HEK293T (cell line): Measurements from ENCODE around the gene TADA1.

Experiments used
- ARNT ChIP-seq: fragments of 450-650 bp; IDR thresholded peaks from 2 replicates; pipeline ENCODE4 v1.6.1; 2017; ENCODE audit warnings: mild to moderate bottlenecking
- BHLHE40 ChIP-seq: fragments of 450-650 bp; IDR thresholded peaks from 2 replicates; pipeline ENCODE4 v1.6.1; 2016; ENCODE audit warnings: mild to moderate bottlenecking, moderate library complexity, borderline replicate concordance
- FOXA1 ChIP-seq: fragments of 450-650 bp; IDR thresholded peaks from 2 replicates; pipeline ENCODE4 v1.6.1; 2016; ENCODE audit warnings: mild to moderate bottlenecking
- FOXK2 ChIP-seq: fragments of 450-650 bp; IDR thresholded peaks from 2 replicates; pipeline ENCODE4 v1.6.1; 2016; ENCODE audit warnings: mild to moderate bottlenecking
- FOXM1 ChIP-seq: fragments of 450-650 bp; IDR thresholded peaks from 2 replicates; pipeline ENCODE4 v1.6.1; 2017; ENCODE audit warnings: mild to moderate bottlenecking, borderline replicate concordance
- L3MBTL2 ChIP-seq: fragments of 450-650 bp; conservative IDR thresholded peaks from 2 replicates; pipeline ENCODE4 v1.6.1; 2016; ENCODE audit warnings: mild to moderate bottlenecking
- LEF1 ChIP-seq: fragments of 450-650 bp; IDR thresholded peaks from 2 replicates; pipeline ENCODE4 v1.6.1; 2017; ENCODE audit warnings: mild to moderate bottlenecking, borderline replicate concordance
- SP1 ChIP-seq: fragments of 450-650 bp; IDR thresholded peaks from 2 replicates; pipeline ENCODE4 v1.6.1; 2017
- SUZ12 ChIP-seq: fragments of 450-650 bp; IDR thresholded peaks from 2 replicates; pipeline ENCODE4 v1.6.1; 2016; ENCODE audit warnings: mild to moderate bottlenecking
- ZNF384 ChIP-seq: fragments of 450-650 bp; IDR thresholded peaks from 2 replicates; pipeline ENCODE4 v1.6.1; 2016

DNA sequence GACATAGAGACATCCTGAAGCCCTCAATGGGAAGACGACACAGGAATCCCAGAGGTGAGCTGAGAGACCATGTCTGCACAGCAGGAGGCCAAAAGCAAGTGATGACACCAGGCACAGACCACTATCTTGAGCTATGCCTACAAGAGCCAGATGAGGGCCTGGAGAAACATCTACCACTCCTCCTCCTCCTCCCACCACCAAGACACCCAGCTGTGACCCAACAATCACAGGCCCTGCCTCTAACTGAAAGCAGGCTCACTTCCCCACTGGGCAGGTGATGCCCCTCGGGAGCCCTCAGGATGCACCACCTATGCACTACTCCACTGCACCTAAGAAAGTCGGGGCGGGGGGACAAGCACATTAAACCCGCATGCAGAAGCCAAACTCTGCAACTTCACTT is 16.5 kb downstream of the TADA1 start:
- no peak for TF ChIP-seq ZNF384
- TF ChIP-seq SUZ12, result no peak
- TF ChIP-seq FOXA1, result no peak
- no peak for TF ChIP-seq ARNT
- no peak for TF ChIP-seq BHLHE40
- TF ChIP-seq FOXM1, result no peak
- TF ChIP-seq SP1, result no peak
- TF ChIP-seq FOXK2, result no peak
- no peak for TF ChIP-seq LEF1
- no peak for TF ChIP-seq L3MBTL2
